HCT116 (cell line): ENCODE data around the gene SNAPC4.

ENCODE experiments used
- CEBPB ChIP-seq: IDR thresholded peaks from 2 replicates; pipeline ENCODE4 v1.6.1; 2012; ENCODE audit warnings: low read depth
- EZH2 ChIP-seq: fragments of 200-600 bp; sonication (generic); IDR thresholded peaks from 2 replicates; pipeline ENCODE4 v1.6.1; 2017; ENCODE audit warnings: antibody characterized with exemption, mixed run types
- TF ChIP-seq, protein P1 (sequence below): IDR thresholded peaks from 2 replicates; pipeline ENCODE4 v1.6.1; 2012
- TF ChIP-seq, protein P2 (sequence below), 3 experiments: fragments of 200-600 bp in 1 of 3; sonication (generic) in 1 of 3; IDR thresholded peaks in 2 of 3; conservative IDR thresholded peaks in 1 of 3; 2 replicates each; pipeline ENCODE4 v1.5.1; 2012 to 2017; ENCODE audit warnings: low read depth in 2 of 3, low read length in 2 of 3, antibody characterized with exemption in 1 of 3, borderline replicate concordance in 1 of 3, control low read depth in 1 of 3, mild to moderate bottlenecking in 1 of 3, mixed read lengths in 1 of 3, mixed run types in 1 of 3, moderate library complexity in 1 of 3; ENCODE audit not compliant: insufficient read depth in 1 of 3
- TF ChIP-seq, protein P3 (sequence below): IDR thresholded peaks from 2 replicates; pipeline ENCODE4 v1.6.1; 2012; ENCODE audit warnings: low read depth

DNA sequence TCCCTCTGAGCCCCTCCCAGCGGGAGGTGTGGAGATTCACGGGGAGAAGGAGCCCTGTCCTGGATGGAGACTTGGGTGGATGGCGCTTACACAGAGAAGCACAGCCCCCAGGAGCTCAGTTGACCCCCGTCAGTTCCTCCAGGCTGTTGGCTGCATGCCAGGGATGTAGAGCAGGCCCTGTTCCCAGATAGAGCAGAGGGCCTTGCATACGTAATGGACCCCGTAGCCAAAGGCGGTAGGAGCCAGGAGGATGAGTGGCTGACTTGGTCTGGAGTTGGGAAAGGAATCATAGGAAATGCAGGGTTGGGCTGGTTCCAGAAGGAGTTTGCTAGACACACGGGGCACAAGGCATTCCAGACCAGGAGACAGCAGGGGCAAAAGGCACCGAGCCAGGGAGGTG is 13.0 kb upstream of the SNAPC4 start:
- TF ChIP-seq, protein P1, sequence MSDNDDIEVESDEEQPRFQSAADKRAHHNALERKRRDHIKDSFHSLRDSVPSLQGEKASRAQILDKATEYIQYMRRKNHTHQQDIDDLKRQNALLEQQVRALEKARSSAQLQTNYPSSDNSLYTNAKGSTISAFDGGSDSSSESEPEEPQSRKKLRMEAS = no peak
- TF ChIP-seq CEBPB (no peak), EZH2 (no peak)
- TF ChIP-seq, protein P2, sequence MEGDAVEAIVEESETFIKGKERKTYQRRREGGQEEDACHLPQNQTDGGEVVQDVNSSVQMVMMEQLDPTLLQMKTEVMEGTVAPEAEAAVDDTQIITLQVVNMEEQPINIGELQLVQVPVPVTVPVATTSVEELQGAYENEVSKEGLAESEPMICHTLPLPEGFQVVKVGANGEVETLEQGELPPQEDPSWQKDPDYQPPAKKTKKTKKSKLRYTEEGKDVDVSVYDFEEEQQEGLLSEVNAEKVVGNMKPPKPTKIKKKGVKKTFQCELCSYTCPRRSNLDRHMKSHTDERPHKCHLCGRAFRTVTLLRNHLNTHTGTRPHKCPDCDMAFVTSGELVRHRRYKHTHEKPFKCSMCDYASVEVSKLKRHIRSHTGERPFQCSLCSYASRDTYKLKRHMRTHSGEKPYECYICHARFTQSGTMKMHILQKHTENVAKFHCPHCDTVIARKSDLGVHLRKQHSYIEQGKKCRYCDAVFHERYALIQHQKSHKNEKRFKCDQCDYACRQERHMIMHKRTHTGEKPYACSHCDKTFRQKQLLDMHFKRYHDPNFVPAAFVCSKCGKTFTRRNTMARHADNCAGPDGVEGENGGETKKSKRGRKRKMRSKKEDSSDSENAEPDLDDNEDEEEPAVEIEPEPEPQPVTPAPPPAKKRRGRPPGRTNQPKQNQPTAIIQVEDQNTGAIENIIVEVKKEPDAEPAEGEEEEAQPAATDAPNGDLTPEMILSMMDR (IDR thresholded peaks at IDR 0.05 in 2 of 3, conservative IDR thresholded peaks at IDR 0.05 in 1 of 3; ENCODE audit: borderline replicate concordance in 1 of 3, insufficient read depth in 1 of 3, low read depth in 2 of 3, low read length in 2 of 3) = no peak
- TF ChIP-seq, protein P3, sequence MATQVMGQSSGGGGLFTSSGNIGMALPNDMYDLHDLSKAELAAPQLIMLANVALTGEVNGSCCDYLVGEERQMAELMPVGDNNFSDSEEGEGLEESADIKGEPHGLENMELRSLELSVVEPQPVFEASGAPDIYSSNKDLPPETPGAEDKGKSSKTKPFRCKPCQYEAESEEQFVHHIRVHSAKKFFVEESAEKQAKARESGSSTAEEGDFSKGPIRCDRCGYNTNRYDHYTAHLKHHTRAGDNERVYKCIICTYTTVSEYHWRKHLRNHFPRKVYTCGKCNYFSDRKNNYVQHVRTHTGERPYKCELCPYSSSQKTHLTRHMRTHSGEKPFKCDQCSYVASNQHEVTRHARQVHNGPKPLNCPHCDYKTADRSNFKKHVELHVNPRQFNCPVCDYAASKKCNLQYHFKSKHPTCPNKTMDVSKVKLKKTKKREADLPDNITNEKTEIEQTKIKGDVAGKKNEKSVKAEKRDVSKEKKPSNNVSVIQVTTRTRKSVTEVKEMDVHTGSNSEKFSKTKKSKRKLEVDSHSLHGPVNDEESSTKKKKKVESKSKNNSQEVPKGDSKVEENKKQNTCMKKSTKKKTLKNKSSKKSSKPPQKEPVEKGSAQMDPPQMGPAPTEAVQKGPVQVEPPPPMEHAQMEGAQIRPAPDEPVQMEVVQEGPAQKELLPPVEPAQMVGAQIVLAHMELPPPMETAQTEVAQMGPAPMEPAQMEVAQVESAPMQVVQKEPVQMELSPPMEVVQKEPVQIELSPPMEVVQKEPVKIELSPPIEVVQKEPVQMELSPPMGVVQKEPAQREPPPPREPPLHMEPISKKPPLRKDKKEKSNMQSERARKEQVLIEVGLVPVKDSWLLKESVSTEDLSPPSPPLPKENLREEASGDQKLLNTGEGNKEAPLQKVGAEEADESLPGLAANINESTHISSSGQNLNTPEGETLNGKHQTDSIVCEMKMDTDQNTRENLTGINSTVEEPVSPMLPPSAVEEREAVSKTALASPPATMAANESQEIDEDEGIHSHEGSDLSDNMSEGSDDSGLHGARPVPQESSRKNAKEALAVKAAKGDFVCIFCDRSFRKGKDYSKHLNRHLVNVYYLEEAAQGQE = no peak
